Measurements from ENCODE around the gene MINK1. TPM values are rescaled to one million over a fixed set of nuclear protein-coding genes. Genes with fewer than 3 reads are reported as not detected.

The MINK1 gene
- total RNA-seq, 1 experiment from 2014 or later: 105 TPM

GRCh38 chr17:4901648-4902344 lies 68.7 kb downstream of the MINK1 start:
- H3K27me3 Mint-ChIP-seq (ENCODE audit: low read depth): peaks cover 10% of the 10 kb centered on the region
- H3K36me3 Mint-ChIP-seq: no peaks in the 10 kb centered on the region
- no peak overlapping the region for H3K27ac Mint-ChIP-seq
- ChIA-PET POLR2A (interaction anchor here (0.6 to 1.1 kb wide), 2 partner anchors 38 to 134 kb away, joined by 3 to 7 read pairs; partner anchors contain the start of genes RNF167 and SLC25A11), CTCF (interaction anchor here (1.5 to 1.9 kb wide), 2 partner anchors 112 to 192 kb away, joined by 7 to 9 read pairs; partner anchors contain the start of gene ARRB2)
- H3K9me3 Mint-ChIP-seq: no peaks in the 10 kb centered on the region
- peaks cover 13% of the 10 kb centered on the region for H3K4me1 Mint-ChIP-seq
- no peak for TF ChIP-seq NFATC4 (CRISPR knock-in tag; IDR thresholded peaks at IDR 0.05)
- no peak for TF ChIP-seq MXD4 (CRISPR knock-in tag; IDR thresholded peaks at IDR 0.05; ENCODE audit: borderline replicate concordance)
- no peak for TF ChIP-seq RELA (CRISPR knock-in tag; IDR thresholded peaks at IDR 0.05; ENCODE audit: borderline replicate concordance)
- TF ChIP-seq CTCF (IDR thresholded peaks at IDR 0.05): no peak
- no peak for TF ChIP-seq SOX15 (CRISPR knock-in tag; IDR thresholded peaks at IDR 0.05)
- no peak for TF ChIP-seq ZNF532 (CRISPR knock-in tag; IDR thresholded peaks at IDR 0.05; ENCODE audit: borderline replicate concordance)
- TF ChIP-seq ATF3 (CRISPR knock-in tag; conservative IDR thresholded peaks at IDR 0.05): no peak
- DNase-seq (ENCODE audit: low spot score) (no peak), ATAC-seq (0 out of 2 replicates have a peak, but pooled peaks have one; percentile 5)
- H3K4me3 Mint-ChIP-seq: peak overlapping the region; percentile 81

- Mint-ChIP-seq H3K4me3 (no peak overlapping the region), H3K4me1 (peaks cover 13% of the 10 kb centered on the region), H3K27ac (no peak overlapping the region), H3K36me3 (no peaks in the 10 kb centered on the region), H3K27me3 (ENCODE audit: low read depth) (peaks cover 10% of the 10 kb centered on the region), H3K9me3 (no peaks in the 10 kb centered on the region)
- ATAC-seq (no peak), DNase-seq (ENCODE audit: low spot score) (no peak)
- ChIA-PET CTCF (interaction anchor here (0.8 to 1.8 kb wide), 6 partner anchors 38 to 277 kb away, joined by 3 to 7 read pairs (median 4); partner anchors contain the start of genes PSMB6, RNF167 and SLC25A11), POLR2A (interaction anchor here (1.1 kb wide), 1 partner anchor 37 kb away, joined by 3 read pairs; the partner anchor contains the start of genes RNF167 and SLC25A11)
- TF ChIP-seq ETV6 (CRISPR knock-in tag; IDR thresholded peaks at IDR 0.05) (no peak), NR1H2 (CRISPR knock-in tag; IDR thresholded peaks at IDR 0.05) (no peak), FOXJ3 (CRISPR knock-in tag; IDR thresholded peaks at IDR 0.05; ENCODE audit: borderline replicate concordance) (no peak), E2F1 (CRISPR knock-in tag; IDR thresholded peaks at IDR 0.05) (no peak), ZNF532 (CRISPR knock-in tag; IDR thresholded peaks at IDR 0.05; ENCODE audit: borderline replicate concordance) (no peak), HMGA2 (CRISPR knock-in tag; IDR thresholded peaks at IDR 0.05) (no peak), ERG (CRISPR knock-in tag; IDR thresholded peaks at IDR 0.05) (no peak), AFF4 (CRISPR knock-in tag; IDR thresholded peaks at IDR 0.05; ENCODE audit: borderline replicate concordance) (no peak), MYBL2 (CRISPR knock-in tag; IDR thresholded peaks at IDR 0.05) (no peak)
Measured at GRCh38 chr17:4902540-4902939, 69.4 kb downstream of the MINK1 start.

Measured in WTC11 (cell line).